Transverse colon (tissue), 3 donors: ENCODE data around the gene PLA2G4B.

ENCODE experiments used
- CTCF ChIP-seq, 5 experiments: fragments of 200-600 bp in 3 of 5; fragments of 450-650 bp in 2 of 5; sonication (generic) in 3 of 5; IDR thresholded peaks; 1 replicate in 2 of 5; 2 replicates in 3 of 5; pipeline ENCODE4 v1.5.1; 2016 to 2017; ENCODE audit warnings: antibody characterized with exemption in 5 of 5, inconsistent platforms in 3 of 5, mild to moderate bottlenecking in 2 of 5, moderate library complexity in 1 of 5
- POLR2A ChIP-seq: fragments of 450-650 bp; IDR thresholded peaks from one replicate; pipeline ENCODE4 v1.6.1; 2016; ENCODE audit warnings: antibody characterized with exemption, mild to moderate bottlenecking, moderate library complexity

- no peak for TF ChIP-seq CTCF (IDR thresholded peaks at IDR 0.05)
- TF ChIP-seq POLR2A, result no peak
Measured at GRCh38 chr15:41855261-41855961, 16.8 kb downstream of the PLA2G4B start.
